ENCODE measurements around the gene MTMR1.

The MTMR1 gene

DNA sequence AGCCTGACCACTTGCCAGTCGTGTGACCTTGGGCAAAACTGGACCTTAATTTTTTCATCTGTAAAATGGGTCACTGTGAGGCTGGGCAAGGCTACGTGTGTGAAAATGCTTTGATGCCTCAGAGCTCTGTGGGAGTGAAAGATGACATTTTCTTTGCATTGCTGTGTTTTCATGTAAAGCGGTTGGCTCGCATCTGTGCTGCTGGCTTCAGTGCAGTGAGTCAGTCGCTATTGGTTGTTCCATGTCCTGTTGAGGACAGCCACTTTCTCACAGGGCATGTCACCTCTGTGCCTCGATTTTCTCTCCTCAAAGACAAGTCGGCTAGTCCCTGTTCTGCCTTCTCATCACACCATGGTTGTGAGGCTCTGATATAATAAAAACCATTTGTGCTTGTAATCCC lies 4.4 kb downstream of the MTMR1 start:
- no peak for DNase-seq

DNA sequence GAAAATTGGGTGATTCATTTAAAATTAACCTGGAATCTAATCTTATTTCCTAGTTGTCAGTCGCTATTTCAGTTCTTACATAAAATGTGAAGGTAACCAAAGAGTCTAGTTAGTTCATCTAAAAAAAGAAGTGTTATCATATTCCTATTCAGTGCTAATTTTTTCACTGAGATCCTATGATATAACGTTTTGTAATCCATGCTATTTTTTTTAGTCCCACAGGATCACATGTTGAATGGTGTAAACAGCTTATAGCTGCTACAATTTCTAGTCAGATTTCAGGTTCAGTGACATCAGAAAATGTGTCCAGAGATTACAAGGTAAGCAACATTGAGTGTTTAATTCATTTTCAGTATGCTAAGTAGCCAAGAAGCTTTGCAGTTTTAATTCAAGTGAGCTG lies 5.8 kb downstream of the MTMR1 start:
- DNase-seq = no peak

DNA sequence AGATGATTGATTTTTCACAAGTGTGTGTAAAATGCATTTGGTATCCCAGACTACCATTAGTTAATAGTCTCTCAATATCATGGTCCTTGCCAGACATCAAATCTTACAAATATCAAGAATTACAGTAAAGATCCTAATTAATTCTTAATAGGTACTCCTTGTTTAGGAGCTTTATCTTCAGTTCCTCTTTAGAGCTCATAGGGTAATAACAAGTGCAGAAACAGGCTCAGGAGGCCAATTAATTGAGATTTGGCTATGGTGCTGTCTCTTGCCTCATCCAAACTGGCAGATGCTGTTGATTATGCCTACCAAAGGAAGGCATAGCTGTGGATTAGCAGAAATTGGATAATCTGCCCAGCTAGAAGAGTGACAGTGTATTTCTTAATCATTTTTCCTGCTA lies 6.9 kb downstream of the MTMR1 start:
- no peak for DNase-seq

DNA sequence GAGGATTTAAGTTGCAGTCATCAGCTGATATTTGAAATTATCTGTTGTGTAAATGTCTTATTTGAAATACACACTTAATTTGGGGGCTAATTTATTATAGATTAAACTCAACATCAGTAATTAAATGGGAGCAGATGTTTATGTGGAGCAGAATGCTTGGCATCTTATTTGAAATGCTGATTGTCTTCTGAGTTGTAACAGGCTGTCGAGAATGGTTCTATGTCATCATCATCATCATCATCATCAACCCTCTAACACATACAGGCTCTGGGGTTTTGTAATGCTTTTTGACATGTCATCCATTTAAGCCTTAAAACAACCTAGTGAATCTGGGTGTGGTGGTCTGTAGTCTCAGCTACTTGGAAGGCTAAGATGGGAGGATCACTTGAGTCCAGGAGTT lies 8.2 kb downstream of the MTMR1 start:
- no peak for DNase-seq

DNA sequence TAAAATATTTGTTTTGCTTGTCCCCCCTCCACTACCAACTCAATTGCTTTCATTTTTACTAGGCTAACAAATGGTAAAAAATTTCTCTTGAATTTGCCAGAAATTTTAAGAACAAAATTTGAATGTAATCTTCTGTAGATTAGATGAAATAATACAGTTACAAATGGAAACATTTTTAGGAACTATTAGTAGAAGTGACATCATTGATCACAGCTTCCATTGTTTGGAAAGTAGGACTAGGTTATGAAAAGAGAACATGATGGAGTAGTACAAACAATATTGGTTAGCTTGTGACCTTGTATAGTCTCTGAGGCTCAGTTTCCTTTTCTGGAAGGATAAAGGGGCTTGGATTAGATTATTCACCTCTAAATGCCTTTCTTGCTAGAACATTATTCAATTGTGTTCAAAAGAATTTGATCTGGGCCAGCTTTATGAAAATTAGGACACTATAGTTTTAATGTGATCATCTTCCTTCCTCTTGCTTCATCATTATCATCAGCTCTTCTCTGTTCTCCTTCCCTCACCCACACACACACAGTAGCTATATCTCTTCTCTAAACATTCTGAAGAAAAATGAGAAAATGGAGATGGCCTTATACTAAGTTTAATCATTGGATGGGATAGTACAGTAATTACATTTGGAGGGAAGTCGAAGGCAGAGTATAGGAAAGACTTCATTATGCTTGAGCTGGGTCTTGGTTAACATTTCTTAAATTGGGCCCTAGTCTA lies 9.9 kb downstream of the MTMR1 start:
- DNase-seq = no peak

DNA sequence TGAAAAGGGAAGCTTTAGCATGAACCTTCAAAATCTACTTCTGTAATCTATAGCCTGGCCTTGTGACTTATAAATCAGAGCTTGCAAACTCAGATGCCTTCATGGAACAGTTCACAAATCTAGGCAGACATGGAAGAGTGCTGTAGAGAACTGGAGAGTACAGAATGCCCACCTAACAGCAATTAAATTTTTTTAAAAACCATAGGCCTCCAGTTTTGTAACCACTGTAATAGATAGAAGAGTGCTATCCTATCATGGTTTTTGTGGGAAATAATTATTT lies 10.4 kb downstream of the MTMR1 start:
- no peak for DNase-seq

DNA sequence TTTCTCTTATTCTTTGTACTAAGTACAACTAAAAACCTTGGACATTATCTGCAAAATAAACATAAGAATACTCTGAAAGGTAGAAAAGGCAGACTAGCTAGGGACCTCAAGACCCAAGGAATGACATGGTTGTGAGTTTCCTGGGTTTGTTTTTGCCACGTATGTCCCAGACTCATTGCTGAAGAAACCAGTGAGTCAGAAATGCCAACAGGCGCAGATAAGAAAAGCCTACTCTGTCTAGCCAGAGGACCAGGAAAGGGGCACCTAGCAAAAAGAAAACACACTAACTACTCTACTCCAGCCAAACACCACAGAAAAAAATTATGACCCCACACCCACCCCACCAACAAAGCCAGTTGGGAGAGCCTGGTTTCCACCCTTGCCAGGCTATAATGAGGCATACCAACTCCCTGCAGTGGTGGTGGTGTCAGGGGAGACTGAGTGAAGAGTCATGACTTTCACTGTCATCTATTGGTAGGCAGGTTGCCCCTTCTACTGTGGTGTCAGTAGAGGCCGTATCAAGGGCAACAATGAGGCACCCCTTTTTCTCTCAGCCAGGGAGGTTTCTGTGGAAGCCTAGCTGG lies 10.9 kb downstream of the MTMR1 start:
- DNase-seq = no peak

DNA sequence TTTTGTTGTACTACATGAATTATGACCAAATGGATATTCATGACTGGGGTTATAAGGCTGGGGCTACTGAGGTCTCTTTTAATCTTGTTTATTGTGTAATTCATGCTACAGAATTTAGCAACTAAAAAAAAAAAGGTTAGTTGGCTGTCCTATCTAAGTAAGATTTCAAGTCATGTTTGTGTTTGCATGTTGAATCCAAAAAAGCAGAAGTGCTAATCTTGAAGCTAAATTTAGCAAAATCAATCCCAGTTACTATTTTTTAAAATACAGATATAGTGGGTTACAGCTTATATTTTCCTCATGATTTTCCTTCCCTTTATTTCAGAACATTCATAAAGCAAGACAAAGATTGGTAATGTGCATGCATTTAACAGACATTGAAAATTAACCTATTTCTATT lies 19.4 kb downstream of the MTMR1 start:
- DNase-seq = no peak

DNA sequence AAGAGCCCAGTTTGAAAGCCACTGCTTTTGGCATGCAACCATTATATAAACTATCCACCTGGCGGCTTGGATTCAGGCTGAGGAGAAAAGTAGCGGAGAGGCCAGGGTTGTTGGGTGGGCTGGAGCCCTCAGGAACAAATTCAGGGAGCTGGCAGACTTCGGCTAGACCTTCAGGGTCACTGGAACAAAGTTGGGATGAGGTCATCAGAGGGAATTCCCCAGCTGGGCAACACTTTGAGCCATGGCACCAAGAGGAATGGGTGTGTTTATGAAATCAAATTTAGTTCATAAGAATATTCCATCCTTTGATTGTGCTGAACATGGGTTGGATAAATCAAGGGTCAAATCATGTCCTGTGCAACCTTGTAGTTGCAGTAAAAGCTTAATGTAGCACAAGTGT lies 22.0 kb downstream of the MTMR1 start:
- no peak for DNase-seq

DNA sequence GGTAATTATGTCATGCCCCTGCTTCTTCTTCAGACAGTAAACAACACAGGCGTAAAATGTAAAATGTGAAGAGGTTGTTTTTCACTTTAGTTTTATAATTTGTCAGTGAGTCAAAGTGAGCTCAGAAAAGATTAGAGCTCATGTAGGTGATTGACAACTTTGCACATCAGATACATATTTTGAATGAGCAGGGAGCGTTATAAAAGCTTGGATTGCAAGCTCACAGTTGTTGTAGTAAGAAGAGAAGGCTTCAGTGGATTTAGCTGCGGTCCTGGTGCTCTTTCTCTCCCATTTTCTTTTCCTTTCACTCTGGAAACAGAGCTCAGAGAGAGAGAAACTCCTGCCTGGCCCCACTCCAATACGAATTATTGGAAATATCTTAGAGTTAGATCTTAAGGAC lies 26.4 kb downstream of the MTMR1 start:
- DNase-seq = no peak

DNA sequence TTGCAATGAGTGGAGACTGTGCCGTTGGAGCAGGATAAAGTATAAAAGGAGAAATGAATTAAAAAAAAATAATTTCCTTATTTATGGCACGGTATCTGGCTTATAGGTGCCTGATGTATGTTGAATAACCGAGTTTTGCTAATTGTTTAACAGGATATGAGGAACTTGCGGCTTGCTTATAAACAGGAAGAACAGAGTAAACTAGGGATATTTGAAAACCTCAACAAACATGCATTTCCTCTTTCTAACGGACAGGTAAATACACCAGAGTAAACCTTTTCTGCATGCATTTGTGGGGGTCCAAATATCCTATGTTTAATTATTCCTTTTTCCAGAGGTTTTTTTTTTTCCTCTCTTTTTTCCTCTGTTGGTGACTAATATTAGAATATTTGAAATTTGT lies 36.8 kb downstream of the MTMR1 start:
- no peak for DNase-seq

DNA sequence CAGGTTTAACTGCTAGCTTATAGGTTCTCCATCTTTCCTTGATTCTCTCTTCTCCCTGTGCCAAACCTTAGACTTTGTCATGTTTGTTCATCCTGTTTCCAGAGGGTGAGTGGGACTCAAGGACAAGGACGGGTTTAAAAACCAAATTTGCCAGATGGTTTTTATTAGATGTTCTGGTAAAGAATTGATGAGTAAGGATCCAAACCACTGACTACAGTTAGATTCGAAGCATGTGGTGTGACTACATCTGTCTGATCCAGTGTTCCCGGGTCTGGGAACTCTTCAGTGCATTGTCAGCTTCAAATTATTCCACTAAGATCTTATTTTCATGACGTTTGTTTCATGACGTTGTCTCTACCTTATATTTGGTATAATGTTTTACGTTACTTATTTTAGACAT lies 37.5 kb downstream of the MTMR1 start:
- DNase-seq = no peak

DNA sequence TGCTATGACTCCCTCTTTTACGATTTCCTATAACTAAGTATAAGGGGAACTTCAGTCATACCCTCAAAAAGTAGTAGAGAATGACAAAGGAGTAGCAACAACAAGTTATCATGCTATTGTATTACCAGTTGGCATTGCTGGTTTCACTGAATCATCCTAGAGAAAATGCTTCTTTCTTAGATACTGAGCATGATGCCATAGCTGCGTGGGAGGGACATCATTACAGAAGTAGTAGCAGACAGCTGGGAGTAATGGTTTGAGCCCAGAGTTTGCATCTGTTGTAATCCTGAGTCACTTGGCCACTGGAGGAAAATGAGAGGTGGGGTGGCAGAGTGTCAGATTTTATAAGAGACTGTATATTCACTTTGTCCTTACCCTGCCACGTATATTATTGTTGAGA lies 38.6 kb downstream of the MTMR1 start:
- DNase-seq = no peak

DNA sequence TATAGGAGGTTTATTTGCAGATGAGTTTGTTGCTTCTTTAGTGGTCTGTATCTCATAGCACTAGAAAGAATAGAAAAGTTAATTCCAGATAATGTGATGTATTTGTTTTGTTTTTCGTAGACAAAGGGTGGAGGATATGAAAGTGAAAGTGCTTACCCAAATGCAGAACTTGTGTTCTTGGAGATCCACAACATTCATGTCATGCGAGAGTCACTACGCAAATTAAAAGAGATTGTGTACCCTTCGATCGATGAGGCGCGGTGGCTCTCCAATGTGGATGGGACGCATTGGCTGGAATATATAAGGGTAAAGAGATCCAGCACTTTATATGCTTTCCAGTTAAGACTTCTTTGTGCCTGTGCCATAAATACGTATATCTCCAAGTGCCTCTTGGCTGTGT lies 43.3 kb downstream of the MTMR1 start:
- DNase-seq = no peak

DNA sequence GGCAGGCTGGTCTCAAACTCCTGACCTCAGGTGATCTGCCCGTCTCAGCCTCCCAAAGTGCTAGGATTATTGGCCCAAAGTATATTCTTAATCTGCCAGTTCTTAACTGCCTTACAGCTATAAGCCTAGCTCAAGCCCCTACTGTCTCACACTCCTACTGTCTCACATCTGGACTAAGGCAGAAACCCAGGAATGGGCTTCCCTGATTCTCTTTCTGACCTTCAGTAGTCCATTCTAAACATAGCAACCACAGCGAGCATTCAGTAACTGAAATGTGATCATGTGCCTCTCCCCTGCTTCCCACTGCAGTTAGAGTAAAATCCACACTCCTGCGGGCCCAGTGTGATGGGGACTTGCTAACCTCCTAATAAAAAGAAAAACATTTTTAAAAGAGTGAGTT lies 58.9 kb downstream of the MTMR1 start:
- DNase-seq = no peak

DNA sequence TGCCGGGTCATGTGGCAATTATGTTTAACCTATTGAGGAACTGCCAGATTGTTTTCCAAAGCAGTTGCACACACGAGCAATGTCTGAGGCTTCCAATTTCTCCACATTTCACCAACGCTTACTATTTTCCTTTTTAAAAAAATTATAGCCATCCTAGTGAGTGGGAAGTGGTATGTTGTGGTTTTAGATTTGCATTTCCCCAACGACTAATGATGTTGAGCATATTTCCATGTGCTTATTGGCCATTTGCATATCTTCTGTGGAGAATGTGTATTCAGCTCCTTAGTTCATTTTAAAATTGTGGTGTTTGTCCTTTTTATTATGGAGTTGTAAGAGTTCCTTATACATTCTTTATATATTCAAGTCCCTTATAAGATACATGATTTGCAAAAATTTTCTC lies 60.2 kb downstream of the MTMR1 start:
- no peak for DNase-seq

DNA sequence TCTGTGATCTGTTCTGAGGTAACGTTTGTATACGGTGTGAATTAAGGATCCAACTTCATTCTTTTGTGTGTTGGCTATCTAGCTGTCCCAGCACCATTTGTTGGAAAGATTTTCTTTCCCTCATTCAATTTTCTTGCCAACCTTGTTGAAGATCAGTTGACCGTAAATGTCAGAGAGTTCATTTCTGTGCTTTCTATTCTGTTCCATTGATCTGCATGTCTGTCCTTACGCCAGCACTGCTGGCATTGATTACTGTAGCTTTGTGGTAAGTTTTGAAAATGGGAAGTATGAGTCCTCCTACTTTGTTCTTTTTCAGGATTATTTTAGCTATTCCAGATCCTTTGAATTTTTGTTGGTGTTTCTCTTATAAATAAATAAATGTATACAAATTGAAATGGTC lies 60.8 kb downstream of the MTMR1 start:
- DNase-seq = no peak

DNA sequence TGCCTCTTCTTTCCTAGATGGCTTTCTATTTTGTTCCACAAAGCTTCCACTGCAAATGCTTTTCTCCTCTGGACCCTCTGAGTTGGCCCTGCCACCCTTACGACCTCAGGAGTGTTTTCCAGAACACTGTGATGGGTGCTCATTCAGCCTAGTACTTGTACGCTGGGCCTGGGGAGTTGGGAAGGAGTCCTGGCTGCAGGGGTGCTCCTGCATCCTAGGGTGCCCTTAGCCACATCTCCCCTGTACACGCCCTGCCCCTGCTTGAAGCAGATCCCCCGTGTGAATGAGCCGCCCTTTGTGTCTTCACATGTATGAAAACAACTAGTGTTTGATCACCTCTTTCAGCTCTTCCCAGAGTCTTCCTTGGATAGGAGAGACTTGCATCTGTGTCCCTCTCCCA lies 64.2 kb downstream of the MTMR1 start:
- DNase-seq = no peak

DNA sequence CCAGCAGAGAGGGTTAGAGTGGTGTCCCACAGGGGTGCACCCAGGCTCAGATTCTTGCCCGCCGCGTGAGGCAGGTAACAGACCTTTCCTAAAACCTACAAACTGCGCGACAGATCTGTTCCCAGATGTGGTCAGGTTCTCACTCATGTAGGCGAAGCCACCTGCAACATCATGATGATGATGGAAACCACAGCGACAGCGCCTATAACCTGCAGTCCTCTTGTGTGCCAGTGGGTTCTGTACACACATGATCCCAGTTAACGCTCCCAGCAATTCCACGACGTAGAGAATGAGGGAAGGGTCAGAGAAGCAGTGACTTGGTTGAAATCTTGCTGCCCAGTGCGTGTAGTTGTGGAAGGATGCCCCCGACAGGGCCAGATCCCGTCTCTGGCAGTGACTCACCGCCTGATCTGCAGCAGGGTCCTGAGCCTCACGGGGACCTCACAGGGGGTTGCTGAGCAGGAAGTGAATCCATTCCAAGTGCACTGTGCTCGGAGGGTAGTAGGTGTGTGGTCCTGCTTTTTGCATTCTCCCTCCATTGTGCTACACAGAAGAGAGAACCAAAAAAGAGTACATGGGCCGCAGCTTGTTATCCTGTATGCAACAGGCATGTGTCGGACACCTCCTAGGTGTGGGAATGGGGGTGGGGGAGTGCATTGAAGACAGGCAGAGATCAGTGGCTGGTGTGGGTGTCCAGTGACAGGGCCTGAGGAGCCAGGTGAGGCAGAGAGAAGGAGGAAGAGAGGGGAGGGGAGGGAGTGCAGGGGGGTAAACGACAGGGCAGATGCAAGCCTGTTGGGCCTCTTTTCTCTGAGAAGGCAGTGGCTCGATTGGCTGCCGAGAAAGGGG lies 66.6 kb downstream of the MTMR1 start:
- no peak for DNase-seq

DNA sequence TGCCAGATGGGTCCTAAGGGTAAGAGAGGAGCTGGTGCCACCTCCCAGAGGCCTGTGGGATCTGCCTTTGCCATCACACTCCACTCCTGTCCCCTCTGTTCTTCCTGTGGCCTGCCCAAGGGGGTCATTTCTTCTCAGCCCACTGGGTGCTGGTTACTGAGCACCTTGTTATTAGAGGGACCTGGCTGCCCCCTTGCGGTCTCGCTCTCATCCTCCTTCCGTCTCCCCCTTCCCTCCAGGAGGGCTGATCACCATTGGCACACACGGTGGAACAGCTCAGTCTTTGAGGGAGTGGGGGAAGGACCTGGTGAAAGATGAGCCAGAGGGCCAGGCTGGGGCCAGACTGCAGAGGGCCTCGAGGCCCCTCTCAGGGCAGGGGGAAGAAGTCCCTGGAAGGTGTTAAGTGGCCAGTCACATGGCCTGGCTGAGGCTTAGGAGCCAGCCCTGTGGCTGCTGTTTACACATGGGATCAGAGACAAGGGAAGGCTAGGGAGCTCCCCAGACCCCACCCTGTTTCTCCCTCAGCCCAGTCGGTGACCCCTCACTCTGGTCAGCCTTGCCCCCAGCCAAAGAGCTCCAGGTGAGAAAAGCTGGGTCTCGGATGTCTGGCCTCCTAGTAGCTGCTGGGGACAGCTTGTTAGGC lies 68.1 kb downstream of the MTMR1 start:
- DNase-seq = no peak

DNA sequence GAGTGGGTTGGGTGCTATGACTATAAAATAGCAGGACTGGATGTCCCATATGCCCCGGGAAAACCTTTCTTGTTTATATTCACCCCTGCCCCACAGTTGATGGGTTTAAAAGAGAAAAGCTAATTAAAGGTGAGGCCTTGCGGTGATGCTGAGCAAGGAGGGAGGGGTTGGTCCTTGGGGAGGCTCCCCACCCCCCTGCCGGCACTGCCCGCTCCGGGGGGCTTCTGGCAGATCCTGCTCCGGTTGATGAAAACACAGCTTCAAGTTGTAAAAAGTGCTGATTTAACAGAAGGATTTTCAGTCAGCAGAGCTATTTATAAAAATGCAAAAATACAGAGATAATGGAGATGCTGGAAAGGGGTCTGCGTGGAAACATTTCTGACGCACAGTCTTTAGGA lies 68.6 kb downstream of the MTMR1 start:
- no peak for DNase-seq

DNA sequence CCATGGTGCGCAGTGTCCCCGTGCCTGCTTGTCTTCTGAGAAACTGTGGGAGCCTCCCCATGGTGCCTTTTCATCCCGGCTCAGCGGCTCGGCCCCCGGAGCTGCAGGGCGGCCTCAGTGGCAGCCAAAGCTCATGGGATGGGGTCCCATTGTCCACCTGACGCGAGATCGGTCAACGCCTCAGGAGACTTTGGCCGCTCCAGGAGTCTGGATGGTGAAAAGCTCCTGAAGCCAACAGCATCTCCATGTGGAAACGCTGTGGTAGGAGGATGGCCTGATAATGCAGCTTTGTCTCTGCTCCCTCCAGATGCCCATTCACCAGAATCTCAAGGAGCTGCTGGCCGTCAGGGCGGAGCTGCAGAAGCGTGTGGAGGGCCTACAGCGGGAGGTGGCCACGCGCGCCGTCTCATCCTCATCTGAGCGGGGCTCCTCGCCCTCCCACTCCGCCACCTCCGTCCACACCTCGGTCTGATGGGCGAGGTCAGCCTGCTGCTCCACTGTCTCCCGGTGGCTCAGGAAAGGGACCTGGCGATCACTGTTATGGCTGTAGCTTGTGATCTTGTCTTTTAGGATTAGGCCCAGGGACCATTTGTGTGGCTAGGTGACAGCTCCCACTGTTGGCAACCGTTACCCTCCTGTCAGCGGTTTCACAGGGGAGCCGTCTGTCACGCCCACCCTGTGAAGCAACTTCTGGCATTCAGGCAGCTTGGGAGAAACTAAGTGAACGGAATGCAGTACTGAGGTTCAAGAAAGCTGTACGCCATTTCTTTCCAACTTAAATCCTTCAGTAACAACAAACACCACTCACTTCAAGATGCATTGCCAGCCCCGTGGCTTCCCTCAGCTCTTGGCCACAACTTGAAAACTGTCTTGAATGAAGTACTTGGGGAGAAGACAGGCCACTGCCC lies 69.3 kb downstream of the MTMR1 start:
- no peak for DNase-seq

DNA sequence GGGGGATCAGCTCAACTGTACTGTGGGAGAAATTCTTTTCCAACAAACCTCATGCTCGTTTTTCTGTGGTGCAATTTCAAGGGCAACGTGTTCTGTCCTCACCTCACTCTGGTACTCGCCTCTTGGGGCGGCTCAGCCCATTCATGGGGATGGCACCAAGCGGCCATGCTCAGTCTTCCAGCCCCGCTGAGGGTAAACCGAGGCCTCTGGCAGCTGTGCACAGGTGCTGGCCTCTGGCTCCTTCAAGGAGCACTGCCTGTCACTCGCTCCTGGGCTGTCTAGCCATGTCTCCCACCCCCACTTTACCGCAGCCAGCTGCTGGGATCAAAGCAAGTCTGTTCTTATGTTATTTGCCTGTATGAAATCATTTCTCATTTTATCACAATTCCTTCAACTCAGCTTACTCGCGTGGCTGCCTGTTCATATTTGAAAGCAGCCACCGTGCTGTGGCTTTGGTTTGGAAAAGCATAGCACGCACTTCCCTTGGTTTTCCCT lies 70.2 kb downstream of the MTMR1 start:
- no peak for DNase-seq

All from CD4-positive, alpha-beta T cell treated with Interferon gamma for 1 hour (primary cell).